Astrocyte (in vitro differentiated cells and primary cell): ENCODE measurements around the gene NR2F2. TPM values are rescaled to one million over a fixed set of nuclear protein-coding genes. Genes with fewer than 3 reads are reported as not detected.

Experiments
- DNase-seq: peaks from one replicate; pipeline ENCODE4 v3.0.0-alpha.2; 2010; ENCODE audit warnings: low read depth
- FAIRE-seq: peaks from 2 replicates; lab custom pipeline; 2011; peaks lifted over from hg19 to GRCh38; lab: Jason Lieb, UNC
- H2AFZ ChIP-seq: 2 replicates; pipeline ENCODE4 v1.6.0; 2012; ENCODE audit warnings: low read depth, low read length, inconsistent platforms
- H3K27ac ChIP-seq: 2 replicates; pipeline ENCODE4 v1.5.1; 2011; ENCODE audit warnings: low read depth, low read length, inconsistent platforms
- H3K27me3 ChIP-seq: 2 replicates; pipeline ENCODE4 v1.6.0; 2011; ENCODE audit warnings: low read length, inconsistent platforms; ENCODE audit not compliant: insufficient read depth
- H3K36me3 ChIP-seq: 2 replicates; pipeline ENCODE4 v1.5.1; 2011; ENCODE audit warnings: low read length, inconsistent platforms; ENCODE audit not compliant: insufficient read depth
- H3K4me1 ChIP-seq: 2 replicates; pipeline ENCODE4 v1.5.1; 2011; ENCODE audit warnings: low read length, inconsistent platforms; ENCODE audit not compliant: insufficient read depth
- H3K4me2 ChIP-seq: 2 replicates; pipeline ENCODE4 v1.6.0; 2012; ENCODE audit warnings: low read length, inconsistent platforms
- H3K4me3 ChIP-seq: 2 replicates; pipeline ENCODE4 v1.5.1; 2011; ENCODE audit warnings: low read depth, mild to moderate bottlenecking, low read length, inconsistent platforms; ENCODE audit not compliant: insufficient read depth
- H3K79me2 ChIP-seq: 2 replicates; pipeline ENCODE4 v1.6.0; 2012; ENCODE audit warnings: mild to moderate bottlenecking, low read length, inconsistent platforms; ENCODE audit not compliant: insufficient read depth
- H3K9ac ChIP-seq: 2 replicates; pipeline ENCODE4 v1.6.0; 2012; ENCODE audit warnings: mild to moderate bottlenecking, low read length, inconsistent platforms
- H3K9me3 ChIP-seq: 2 replicates; pipeline ENCODE4 v1.5.1; 2012; ENCODE audit warnings: low read depth, mild to moderate bottlenecking, low read length, inconsistent platforms; ENCODE audit not compliant: insufficient read depth
- H4K20me1 ChIP-seq: 2 replicates; pipeline ENCODE4 v1.6.0; 2012; ENCODE audit warnings: low read length, inconsistent platforms; ENCODE audit not compliant: insufficient read depth
- H3K27ac Mint-ChIP-seq: one replicate; pipeline ENCODE4 v1.8.0; 2021; ENCODE audit warnings: mild to moderate bottlenecking, mixed read lengths; ENCODE audit not compliant: unreplicated experiment
- H3K27me3 Mint-ChIP-seq: one replicate; pipeline ENCODE4 v1.8.0; 2021; ENCODE audit warnings: low read depth, mixed read lengths; ENCODE audit not compliant: unreplicated experiment
- H3K36me3 Mint-ChIP-seq: one replicate; pipeline ENCODE4 v1.8.0; 2021; ENCODE audit warnings: low read depth, mixed read lengths; ENCODE audit not compliant: unreplicated experiment
- H3K4me1 Mint-ChIP-seq: one replicate; pipeline ENCODE4 v1.8.0; 2021; ENCODE audit warnings: low read depth, mixed read lengths; ENCODE audit not compliant: unreplicated experiment
- H3K4me3 Mint-ChIP-seq: one replicate; pipeline ENCODE4 v1.8.0; 2021; ENCODE audit warnings: mild to moderate bottlenecking, moderate library complexity, mixed read lengths; ENCODE audit not compliant: unreplicated experiment
- H3K9me3 Mint-ChIP-seq: one replicate; pipeline ENCODE4 v1.8.0; 2021; ENCODE audit warnings: mild to moderate bottlenecking, mixed read lengths; ENCODE audit not compliant: unreplicated experiment
- EZH2 ChIP-seq: IDR thresholded peaks from 2 replicates; pipeline ENCODE4 v1.6.1; 2012; ENCODE audit warnings: mild to moderate bottlenecking, low read length, inconsistent platforms; ENCODE audit not compliant: insufficient read depth
- total RNA-seq: library from RNA; stranded (reverse); gene quantifications from 2 replicates; pipeline ENCODE4 v1.2.1, GENCODE V29; 2021
- TF ChIP-seq, protein P1 (sequence below): IDR thresholded peaks from 2 replicates; pipeline ENCODE4 v1.5.1; 2011; ENCODE audit warnings: low read depth, mild to moderate bottlenecking, inconsistent platforms, low read length, moderate library complexity; ENCODE audit not compliant: insufficient read depth

The NR2F2 gene
- total RNA-seq, 1 donor from 2014 or later, result 75.8 TPM

DNA sequence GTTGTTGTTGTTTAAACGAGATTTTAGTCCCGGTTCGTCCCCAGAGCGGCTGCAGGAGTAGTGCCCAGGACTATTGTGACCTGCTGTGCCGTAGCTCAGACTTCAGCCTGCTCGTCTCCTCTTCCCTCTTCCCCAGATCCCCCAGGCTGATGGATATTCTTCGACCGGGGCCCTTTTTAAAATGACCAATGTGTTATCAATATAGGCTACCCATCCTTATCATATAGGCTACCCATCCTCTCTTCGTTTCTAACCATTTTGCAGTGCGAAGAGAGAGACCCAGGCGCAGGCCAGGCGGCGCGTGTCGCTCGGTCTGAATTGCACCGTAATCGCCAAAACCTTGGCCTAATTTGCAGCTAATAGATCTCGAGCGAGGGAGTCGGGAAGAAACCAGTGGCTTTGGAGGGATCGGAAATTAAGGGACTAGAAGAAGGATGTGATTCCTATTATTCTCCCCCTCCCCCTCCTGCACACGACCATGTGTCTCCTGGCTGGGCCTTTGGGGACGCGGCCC is 23.0 kb downstream of the NR2F2 start:
- H3K4me3 Mint-ChIP-seq, result no peak overlapping the region
- H3K4me3 ChIP-seq, result peak overlapping the region; percentile 37

DNA sequence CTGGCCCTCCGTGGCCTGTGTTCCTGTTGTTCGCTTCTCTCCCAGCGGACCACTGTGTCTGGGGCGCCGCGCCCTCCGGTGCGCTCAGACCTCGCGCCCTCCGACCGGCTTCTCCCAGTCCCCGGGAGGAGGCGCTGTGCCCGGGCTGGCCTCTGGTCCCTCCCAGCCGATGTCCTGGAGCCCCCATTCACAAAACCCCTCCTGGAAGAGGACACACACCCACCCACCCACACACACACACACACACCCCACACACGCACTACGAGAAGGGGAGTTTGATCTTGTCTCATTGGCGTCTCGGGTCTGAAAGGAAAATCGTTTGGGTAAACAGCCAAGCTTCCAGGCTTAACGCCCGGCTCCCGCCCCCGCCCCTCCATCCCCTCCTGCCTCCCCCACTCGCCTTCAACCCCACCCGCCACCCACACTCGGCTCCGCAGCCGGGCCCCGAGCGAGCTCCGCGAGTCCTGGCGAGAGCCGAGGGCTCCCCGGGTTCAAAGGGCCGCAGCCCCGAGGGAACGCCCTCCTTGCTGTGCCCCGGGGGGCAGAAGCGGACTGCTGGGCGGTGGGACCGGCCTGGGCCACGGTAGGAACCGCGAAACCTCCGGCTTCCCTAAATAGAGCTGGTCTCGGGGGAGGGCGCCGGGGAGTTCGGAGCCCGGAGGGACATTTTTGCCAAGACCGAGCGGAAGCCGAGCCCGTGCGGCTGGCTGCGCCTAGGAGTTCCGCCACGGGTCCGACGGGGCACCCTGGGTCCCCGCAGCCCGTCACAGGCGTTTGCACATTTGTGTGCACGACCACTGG is 23.6 kb downstream of the NR2F2 start:
- H4K20me1 ChIP-seq, result peaks cover 14% of the 10 kb centered on the region
- peaks cover 12% of the 10 kb centered on the region for H3K36me3 ChIP-seq
- Mint-ChIP-seq H3K4me3 (peak overlapping the region; percentile 76), H3K4me1 (peaks cover 20% of the 10 kb centered on the region), H3K36me3 (peaks cover 4% of the 10 kb centered on the region), H3K27me3 (peaks cover 55% of the 10 kb centered on the region), H3K27ac (no peak overlapping the region), H3K9me3 (peaks cover 3% of the 10 kb centered on the region)
- no peaks in the 10 kb centered on the region for H3K27me3 ChIP-seq
- H3K4me3 ChIP-seq, result peak overlapping the region; percentile 53
- no peak for DNase-seq
- no peak for FAIRE-seq
- H2AFZ ChIP-seq, result peak overlapping the region; percentile 37
- H3K4me2 ChIP-seq, result peak overlapping the region; percentile 93
- H3K9me3 ChIP-seq, result no peaks in the 10 kb centered on the region
- peak overlapping the region; percentile 90 for H3K27ac ChIP-seq
- peaks cover 58% of the 10 kb centered on the region for H3K79me2 ChIP-seq
- H3K4me1 ChIP-seq, result peaks cover 67% of the 10 kb centered on the region
- H3K9ac ChIP-seq, result peak overlapping the region; percentile 81
- TF ChIP-seq, protein P1, sequence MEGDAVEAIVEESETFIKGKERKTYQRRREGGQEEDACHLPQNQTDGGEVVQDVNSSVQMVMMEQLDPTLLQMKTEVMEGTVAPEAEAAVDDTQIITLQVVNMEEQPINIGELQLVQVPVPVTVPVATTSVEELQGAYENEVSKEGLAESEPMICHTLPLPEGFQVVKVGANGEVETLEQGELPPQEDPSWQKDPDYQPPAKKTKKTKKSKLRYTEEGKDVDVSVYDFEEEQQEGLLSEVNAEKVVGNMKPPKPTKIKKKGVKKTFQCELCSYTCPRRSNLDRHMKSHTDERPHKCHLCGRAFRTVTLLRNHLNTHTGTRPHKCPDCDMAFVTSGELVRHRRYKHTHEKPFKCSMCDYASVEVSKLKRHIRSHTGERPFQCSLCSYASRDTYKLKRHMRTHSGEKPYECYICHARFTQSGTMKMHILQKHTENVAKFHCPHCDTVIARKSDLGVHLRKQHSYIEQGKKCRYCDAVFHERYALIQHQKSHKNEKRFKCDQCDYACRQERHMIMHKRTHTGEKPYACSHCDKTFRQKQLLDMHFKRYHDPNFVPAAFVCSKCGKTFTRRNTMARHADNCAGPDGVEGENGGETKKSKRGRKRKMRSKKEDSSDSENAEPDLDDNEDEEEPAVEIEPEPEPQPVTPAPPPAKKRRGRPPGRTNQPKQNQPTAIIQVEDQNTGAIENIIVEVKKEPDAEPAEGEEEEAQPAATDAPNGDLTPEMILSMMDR, result peak; percentile 39
- no peak for TF ChIP-seq EZH2

More for the DNA sequence above, 23.0 kb downstream of the NR2F2 start:
- Histone ChIP-seq H3K27ac (peak overlapping the region; percentile 90), H3K9ac (peak overlapping the region; percentile 81), H3K4me2 (peak overlapping the region; percentile 93), H4K20me1 (peaks cover 20% of the 10 kb centered on the region), H3K9me3 (no peaks in the 10 kb centered on the region), H2AFZ (peak overlapping the region; percentile 37), H3K27me3 (no peaks in the 10 kb centered on the region), H3K36me3 (peaks cover 18% of the 10 kb centered on the region), H3K4me1 (peaks cover 73% of the 10 kb centered on the region), H3K79me2 (peaks cover 59% of the 10 kb centered on the region)
- DNase-seq (no peak), FAIRE-seq (no peak)
- H3K4me1 Mint-ChIP-seq, result peaks cover 20% of the 10 kb centered on the region
- peaks cover 3% of the 10 kb centered on the region for H3K9me3 Mint-ChIP-seq
- peaks cover 53% of the 10 kb centered on the region for H3K27me3 Mint-ChIP-seq
- H3K27ac Mint-ChIP-seq, result no peak overlapping the region
- TF ChIP-seq, protein P1, result no peak
- TF ChIP-seq EZH2, result no peak
- peaks cover 7% of the 10 kb centered on the region for H3K36me3 Mint-ChIP-seq
